OCI-LY3 (cell line): Measurements from ENCODE around the gene WNT6.
A peak's percentile ranks its signal among the peaks of the same experiment; 100 is the strongest.

Experiments
- H2AFZ ChIP-seq: fragments of 200-600, 300-600 bp; shearing (Covaris generic); 2 replicates; pipeline ENCODE4 v1.6.0; 2014; ENCODE audit warnings: antibody characterized with exemption, low read depth, low read length
- H3K27ac ChIP-seq: fragments of 200-600, 300-600 bp; sonication (generic); 2 replicates; pipeline ENCODE4 v1.5.1; 2014; ENCODE audit warnings: mild to moderate bottlenecking, low read length, moderate library complexity, mixed read lengths
- H3K27me3 ChIP-seq: fragments of 200-600, 300-600 bp; sonication (generic); 2 replicates; pipeline ENCODE4 v1.6.1; 2014; ENCODE audit warnings: low read depth, low read length, mixed read lengths
- H3K36me3 ChIP-seq: fragments of 200-600, 300-600 bp; sonication (generic); replicated peaks from 2 replicates; pipeline ENCODE3; 2014; ENCODE audit warnings: low read depth, low read length, mixed read lengths
- H3K4me1 ChIP-seq: fragments of 300-600, 200-600 bp; sonication (generic); 2 replicates; pipeline ENCODE4 v1.6.1; 2014; ENCODE audit warnings: low read length, mixed read lengths
- H3K4me2 ChIP-seq: fragments of 200-600, 300-600 bp; sonication (generic); 2 replicates; pipeline ENCODE4 v1.6.1; 2014; ENCODE audit warnings: low read length, mixed read lengths
- H3K4me3 ChIP-seq: fragments of 300-600, 200-600 bp; sonication (generic); 2 replicates; pipeline ENCODE4 v1.5.1; 2014; ENCODE audit warnings: antibody characterized with exemption, mild to moderate bottlenecking, low read length, moderate library complexity
- H3K79me2 ChIP-seq: fragments of 300-600, 200-600 bp; shearing (Covaris generic); 2 replicates; pipeline ENCODE4 v1.6.1; 2014; ENCODE audit warnings: mild to moderate bottlenecking, low read length, mixed read lengths
- H3K9ac ChIP-seq: fragments of 300-600, 200-600 bp; shearing (Covaris generic); 2 replicates; pipeline ENCODE4 v1.6.0; 2014; ENCODE audit warnings: mild to moderate bottlenecking, low read length, moderate library complexity
- H3K9me3 ChIP-seq: fragments of 200-600, 300-600 bp; shearing (Covaris generic); 2 replicates; pipeline ENCODE4 v1.6.1; 2014; ENCODE audit warnings: low read length, mixed read lengths; ENCODE audit not compliant: insufficient read depth
- H4K20me1 ChIP-seq: fragments of 200-600, 300-600 bp; sonication (generic); 2 replicates; pipeline ENCODE4 v1.6.1; 2016; ENCODE audit warnings: low read length, mixed read lengths; ENCODE audit not compliant: insufficient read depth
- CTCF ChIP-seq: fragments of 200-600, 300-600 bp; sonication (generic); IDR thresholded peaks from 2 replicates; pipeline ENCODE4 v1.5.1; 2014; ENCODE audit warnings: antibody characterized with exemption, low read length, low read depth
- EZH2phosphoT487 ChIP-seq: fragments of 200-600 bp; shearing (Covaris generic); IDR thresholded peaks from 2 replicates; pipeline ENCODE4 v1.6.1; 2018; ENCODE audit warnings: antibody characterized with exemption, mixed run types, low read depth

WNT6 gene

GRCh38 chr2:218893349-218894150, 33.9 kb downstream of the WNT6 start:
- peaks cover under 1% of the 10 kb centered on the region; the same call in 1 of the 2 replicates for H4K20me1 ChIP-seq
- no peak for TF ChIP-seq EZH2phosphoT487
- TF ChIP-seq CTCF, result no peak
- H3K9ac ChIP-seq, result peak overlapping the region; percentile 78
- H3K27ac ChIP-seq, result peak overlapping the region; percentile 93
- peaks cover 82% of the 10 kb centered on the region for H3K4me1 ChIP-seq
- peaks cover under 1% of the 10 kb centered on the region for H3K79me2 ChIP-seq
- H3K4me3 ChIP-seq, result peak overlapping the region; percentile 71
- peaks cover 26% of the 10 kb centered on the region for H3K36me3 ChIP-seq
- H2AFZ ChIP-seq, result no peak overlapping the region
- H3K27me3 ChIP-seq, result no peaks in the 10 kb centered on the region
- peak overlapping the region; percentile 76 for H3K4me2 ChIP-seq
- no peaks in the 10 kb centered on the region for H3K9me3 ChIP-seq

- Histone ChIP-seq H3K4me1 (peaks cover 85% of the 10 kb centered on the region), H3K9ac (peak overlapping the region; percentile 17; the same call in 1 of the 2 replicates), H4K20me1 (no peaks in the 10 kb centered on the region), H3K9me3 (no peaks in the 10 kb centered on the region), H2AFZ (no peak overlapping the region), H3K27me3 (no peaks in the 10 kb centered on the region), H3K4me3 (peak overlapping the region; percentile 71; the same call in 1 of the 2 replicates), H3K4me2 (peak overlapping the region; percentile 76), H3K27ac (0 out of 2 replicates have a peak overlapping the region, but pooled peaks have one; percentile 93), H3K79me2 (no peaks in the 10 kb centered on the region), H3K36me3 (peaks cover 26% of the 10 kb centered on the region)
- TF ChIP-seq CTCF (no peak), EZH2phosphoT487 (no peak)
Measured at GRCh38 chr2:218894151-218894879, 34.7 kb downstream of the WNT6 start.

GRCh38 chr2:218894880-218895157, 35.2 kb downstream of the WNT6 start:
- Histone ChIP-seq H3K27me3 (no peaks in the 10 kb centered on the region), H3K9me3 (no peaks in the 10 kb centered on the region)

More at GRCh38 chr2:218894880-218895157, 35.2 kb downstream of the WNT6 start:
- Histone ChIP-seq H2AFZ (no peak overlapping the region), H3K4me1 (peaks cover 85% of the 10 kb centered on the region), H3K4me3 (no peak overlapping the region), H3K36me3 (peaks cover 23% of the 10 kb centered on the region), H3K4me2 (peak overlapping the region; percentile 76), H3K79me2 (no peaks in the 10 kb centered on the region), H3K27ac (peak overlapping the region; percentile 99; the same call in 1 of the 2 replicates), H3K9ac (no peak overlapping the region), H4K20me1 (no peaks in the 10 kb centered on the region)
- TF ChIP-seq CTCF, result no peak
- no peak for TF ChIP-seq EZH2phosphoT487
